Activated T-cell treated with anti-CD3 and anti-CD28 coated beads, Interleukin-2, amount 50 U/mL, for 48 hours (primary cell): ENCODE measurements around the gene ATP2A1.
"Not testable (repeated sequence)": the region's sequence is repeated elsewhere in the genome, so short reads cannot be mapped to it uniquely, and the experiment has no call there.

Source experiments
- DNase-seq, 2 experiments: peaks; one replicate each; pipeline ENCODE4 v3.0.0-alpha.2; 2020

Gene ATP2A1

GRCh38 chr16:28913946-28914724 lies 35.8 kb downstream of the ATP2A1 start:
- DNase-seq = no peak

GRCh38 chr16:28915181-28915580 lies 36.9 kb downstream of the ATP2A1 start:
- DNase-seq = no peak

GRCh38 chr16:28917095-28917494 lies 38.8 kb downstream of the ATP2A1 start:
- no peak for DNase-seq

GRCh38 chr16:28918698-28919097 lies 40.4 kb downstream of the ATP2A1 start:
- DNase-seq = no peak

DNA sequence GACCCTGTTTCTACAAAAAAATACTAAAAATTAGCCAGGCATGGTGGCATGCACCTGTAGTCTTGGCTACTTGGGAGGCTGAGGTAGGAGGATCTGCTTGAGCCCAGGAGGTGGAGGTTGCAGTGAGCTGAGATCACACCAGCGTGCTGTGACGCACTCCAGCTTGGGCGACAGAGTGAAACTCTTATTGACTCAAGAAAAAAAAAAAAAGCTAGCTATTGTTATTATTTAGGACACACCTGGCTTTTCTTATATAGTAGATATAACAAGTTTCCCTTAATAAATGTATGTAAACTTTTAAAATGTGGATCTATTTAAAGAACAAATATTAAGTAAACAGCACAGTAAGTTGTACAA lies 44.9 kb downstream of the ATP2A1 start:
- no peak for DNase-seq

- DNase-seq = no peak
These were observed 45.5 kb downstream of the ATP2A1 start for GRCh38 chr16:28923652-28924398.

- no peak for DNase-seq
These were observed 46.1 kb downstream of the ATP2A1 start for GRCh38 chr16:28924399-28924761.

GRCh38 chr16:28924762-28925385 lies 46.6 kb downstream of the ATP2A1 start, which contains the start of gene RABEP2:
Gene RABEP2, minus strand, starts transcription at chr16:28925238. Its CDS starts 75 bp downstream, at chr16:28925163.
- peak; percentile 99 for DNase-seq

GRCh38 chr16:28925386-28926228 lies 47.3 kb downstream of the ATP2A1 start:
- peak; percentile 89 for DNase-seq

DNA sequence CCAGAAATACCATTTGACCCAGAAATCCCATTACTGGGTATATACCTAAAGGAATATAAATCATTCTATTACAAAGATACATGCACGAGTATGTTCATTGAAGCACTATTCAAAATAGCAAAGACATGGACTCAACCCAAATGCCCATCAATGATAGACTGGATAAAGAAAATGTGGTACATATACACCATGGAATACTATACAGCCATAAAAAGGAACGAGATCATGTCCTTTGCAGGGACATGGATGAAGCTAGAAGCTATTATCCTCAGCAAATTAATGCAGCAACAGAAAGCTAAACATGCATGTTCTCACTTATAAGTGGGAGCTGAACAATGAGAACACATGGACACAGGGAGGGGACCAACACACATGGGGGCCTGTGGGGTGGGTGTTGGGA lies 48.0 kb downstream of the ATP2A1 start:
- DNase-seq = not testable (repeated sequence)

DNA sequence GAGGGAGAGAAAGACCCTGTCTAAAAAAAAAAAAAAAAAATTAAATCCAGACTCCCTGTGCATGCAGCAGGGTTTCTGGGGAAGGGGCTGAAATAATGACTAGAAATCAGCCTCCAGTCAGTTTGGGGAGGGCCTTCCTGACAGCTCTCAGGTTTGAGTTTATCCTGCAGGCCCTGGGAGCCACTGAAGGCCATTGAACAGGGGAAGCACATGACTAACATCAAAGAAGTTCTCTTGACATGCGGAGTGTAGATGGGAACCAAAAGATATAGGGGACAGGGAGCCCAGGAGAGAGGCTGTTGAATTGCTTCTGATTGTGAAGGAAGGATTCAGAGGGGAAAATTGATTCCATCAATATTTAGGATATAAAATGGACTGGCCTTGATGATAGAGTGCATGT lies 49.5 kb downstream of the ATP2A1 start:
- no peak for DNase-seq

GRCh38 chr16:28930203-28930602 lies 51.9 kb downstream of the ATP2A1 start:
- DNase-seq = no peak

GRCh38 chr16:28930652-28931051 lies 52.4 kb downstream of the ATP2A1 start:
- DNase-seq = no peak

DNA sequence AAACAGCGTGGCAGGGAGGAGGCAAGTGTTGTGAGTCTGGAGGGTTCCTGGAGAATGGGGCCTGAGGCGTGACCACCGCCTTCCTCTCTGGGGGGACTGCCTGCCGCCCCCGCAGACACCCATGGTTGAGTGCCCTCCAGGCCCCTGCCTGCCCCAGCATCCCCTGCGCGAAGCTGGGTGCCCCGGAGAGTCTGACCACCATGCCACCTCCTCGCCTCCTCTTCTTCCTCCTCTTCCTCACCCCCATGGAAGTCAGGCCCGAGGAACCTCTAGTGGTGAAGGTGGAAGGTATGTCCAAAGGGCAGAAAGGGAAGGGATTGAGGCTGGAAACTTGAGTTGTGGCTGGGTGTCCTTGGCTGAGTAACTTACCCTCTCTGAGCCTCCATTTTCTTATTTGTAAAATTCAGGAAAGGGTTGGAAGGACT lies 53.5 kb downstream of the ATP2A1 start, which contains the start of gene CD19:
Gene CD19, plus strand, starts transcription at position 171 of the 425 bp plus-strand sequence. Its CDS starts 30 bp downstream, at position 201.
- DNase-seq = no peak

- no peak for DNase-seq
These were observed 54.3 kb downstream of the ATP2A1 start for GRCh38 chr16:28932339-28933141.

DNA sequence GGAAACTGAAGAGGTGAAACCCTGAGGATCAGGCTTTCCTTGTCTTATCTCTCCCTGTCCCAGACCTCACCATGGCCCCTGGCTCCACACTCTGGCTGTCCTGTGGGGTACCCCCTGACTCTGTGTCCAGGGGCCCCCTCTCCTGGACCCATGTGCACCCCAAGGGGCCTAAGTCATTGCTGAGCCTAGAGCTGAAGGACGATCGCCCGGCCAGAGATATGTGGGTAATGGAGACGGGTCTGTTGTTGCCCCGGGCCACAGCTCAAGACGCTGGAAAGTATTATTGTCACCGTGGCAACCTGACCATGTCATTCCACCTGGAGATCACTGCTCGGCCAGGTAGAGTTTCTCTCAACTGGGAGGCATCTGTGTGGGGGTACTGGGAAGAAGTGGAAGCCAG lies 54.9 kb downstream of the ATP2A1 start:
- DNase-seq = no peak

DNA sequence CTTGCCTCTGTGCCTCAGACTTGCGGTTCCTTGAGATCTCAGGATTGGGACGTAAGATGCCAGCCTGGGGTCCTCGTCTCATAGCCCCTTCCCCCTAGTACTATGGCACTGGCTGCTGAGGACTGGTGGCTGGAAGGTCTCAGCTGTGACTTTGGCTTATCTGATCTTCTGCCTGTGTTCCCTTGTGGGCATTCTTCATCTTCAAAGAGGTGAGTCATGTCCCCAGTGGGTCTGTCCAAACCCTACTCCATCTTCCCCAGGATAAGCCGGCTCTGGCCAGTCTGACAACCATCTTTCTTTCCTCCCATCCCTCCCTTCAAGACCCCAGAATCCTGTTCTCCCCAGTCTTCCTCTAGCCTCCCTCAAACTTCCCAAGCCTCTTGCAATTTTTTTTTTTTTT lies 57.1 kb downstream of the ATP2A1 start:
- no peak for DNase-seq

DNA sequence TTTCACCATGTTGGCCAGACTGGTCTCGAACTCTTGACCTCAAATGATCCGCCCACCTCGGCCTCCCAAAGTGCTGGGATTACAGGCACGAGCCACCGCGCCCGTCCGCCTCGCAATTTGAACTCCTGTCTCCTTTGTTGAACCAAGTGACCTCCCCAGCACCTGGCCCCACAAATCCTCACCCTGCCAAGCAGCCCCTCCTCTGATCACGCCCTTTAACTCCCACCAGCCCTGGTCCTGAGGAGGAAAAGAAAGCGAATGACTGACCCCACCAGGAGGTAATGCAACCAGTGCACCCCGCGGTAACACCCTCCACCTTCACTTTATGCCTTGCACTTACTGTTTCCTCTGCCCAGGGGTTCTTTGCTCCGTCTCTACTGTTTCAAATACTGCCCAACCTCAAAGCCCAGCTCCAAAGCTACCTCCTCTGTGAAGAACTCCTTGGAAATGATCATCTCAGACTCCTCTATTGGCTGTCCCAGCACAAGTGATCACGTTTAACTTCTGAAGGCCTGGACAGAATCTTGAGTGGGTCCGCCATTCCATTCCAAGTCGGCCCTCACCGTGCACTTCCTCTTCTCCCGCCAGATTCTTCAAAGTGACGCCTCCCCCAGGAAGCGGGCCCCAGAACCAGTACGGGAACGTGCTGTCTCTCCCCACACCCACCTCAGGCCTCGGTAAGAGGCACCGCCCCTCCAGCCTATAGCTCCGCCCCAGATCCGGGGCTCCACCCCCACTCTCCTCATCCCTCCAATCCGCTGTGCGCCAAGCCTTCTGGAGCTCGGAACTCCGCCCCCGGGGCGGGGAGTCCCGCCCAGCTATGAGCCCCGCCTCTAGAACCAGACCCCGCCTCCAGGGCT lies 57.9 kb downstream of the ATP2A1 start:
- DNase-seq = peak; percentile 96 to 97

DNA sequence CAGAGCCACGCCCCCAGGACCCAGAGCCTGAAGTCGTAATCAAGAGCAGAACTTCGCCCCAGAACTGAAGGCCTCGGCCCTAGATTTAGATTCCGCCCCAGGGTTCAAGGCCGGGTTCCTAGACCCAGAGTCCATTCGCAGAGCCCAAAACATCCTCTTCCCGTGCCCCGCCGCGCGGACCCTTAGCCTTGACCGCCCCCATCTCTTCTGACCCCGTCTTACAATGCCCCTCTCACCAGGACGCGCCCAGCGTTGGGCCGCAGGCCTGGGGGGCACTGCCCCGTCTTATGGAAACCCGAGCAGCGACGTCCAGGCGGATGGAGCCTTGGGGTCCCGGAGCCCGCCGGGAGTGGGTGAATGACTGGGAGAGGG lies 58.5 kb downstream of the ATP2A1 start:
- no peak for DNase-seq

- no peak for DNase-seq
These were observed 59.1 kb downstream of the ATP2A1 start for GRCh38 chr16:28937222-28937876.
